H9 (cell line): ENCODE results near the gene MROH8. TPM values are rescaled to one million over a fixed set of nuclear protein-coding genes. Genes with fewer than 3 reads are reported as not detected.

Experiments used
- DNase-seq: peaks from one replicate; pipeline ENCODE4 v3.0.0-alpha.2; 2017
- H2AFZ ChIP-seq: one replicate; pipeline ENCODE4 v1.6.1; 2013; ENCODE audit warnings: mild to moderate bottlenecking, low read length, control low read depth, moderate library complexity
- H2AK5ac ChIP-seq: 2 replicates; pipeline ENCODE4 v1.6.1; 2013; ENCODE audit warnings: low read length, control low read depth, mixed read lengths; ENCODE audit not compliant: insufficient read length
- H2BK120ac ChIP-seq: one replicate; pipeline ENCODE4 v1.6.1; 2013; ENCODE audit warnings: low read depth, mild to moderate bottlenecking, low read length, control low read depth, inconsistent platforms; ENCODE audit not compliant: poor library complexity, severe bottlenecking
- H2BK12ac ChIP-seq: 2 replicates; pipeline ENCODE4 v1.6.1; 2013; ENCODE audit warnings: low read length, control low read depth, mixed read lengths, low read depth; ENCODE audit not compliant: insufficient read length
- H2BK15ac ChIP-seq: 2 replicates; pipeline ENCODE4 v1.6.1; 2013; ENCODE audit warnings: low read depth, low read length, control low read depth
- H2BK20ac ChIP-seq: one replicate; pipeline ENCODE4 v1.6.1; 2013; ENCODE audit warnings: low read depth, mild to moderate bottlenecking, low read length, control low read depth, inconsistent platforms; ENCODE audit not compliant: poor library complexity, severe bottlenecking
- H2BK5ac ChIP-seq: 2 replicates; pipeline ENCODE4 v1.6.1; 2013; ENCODE audit warnings: low read length, control low read depth, mixed read lengths; ENCODE audit not compliant: insufficient read length
- H3K14ac ChIP-seq: 2 replicates; pipeline ENCODE4 v1.6.1; 2013; ENCODE audit warnings: low read length, control low read depth; ENCODE audit not compliant: insufficient read depth
- H3K18ac ChIP-seq: 2 replicates; pipeline ENCODE4 v1.6.1; 2013; ENCODE audit warnings: low read depth, mild to moderate bottlenecking, mixed read lengths, low read length, control low read depth; ENCODE audit not compliant: insufficient read length
- H3K23ac ChIP-seq: 2 replicates; pipeline ENCODE4 v1.6.1; 2013; ENCODE audit warnings: low read length, control low read depth, mixed read lengths, low read depth; ENCODE audit not compliant: insufficient read length
- H3K23me2 ChIP-seq: 2 replicates; pipeline ENCODE4 v1.6.1; 2013; ENCODE audit warnings: low read depth, mild to moderate bottlenecking, mixed read lengths, low read length, control low read depth; ENCODE audit not compliant: insufficient read length, poor library complexity, severe bottlenecking
- H3K27ac ChIP-seq: 2 replicates; pipeline ENCODE4 v1.5.1; 2013; ENCODE audit warnings: low read length, control low read depth, mixed read lengths, low read depth; ENCODE audit not compliant: insufficient read length
- H3K27me3 ChIP-seq: 2 replicates; pipeline ENCODE4 v1.6.1; 2013; ENCODE audit warnings: low read length, control low read depth, inconsistent platforms; ENCODE audit not compliant: insufficient read depth
- H3K4ac ChIP-seq: 2 replicates; pipeline ENCODE4 v1.6.1; 2013; ENCODE audit warnings: low read depth, mild to moderate bottlenecking, control low read depth, inconsistent platforms, low read length, moderate library complexity
- H3K4me1 ChIP-seq: 2 replicates; pipeline ENCODE4 v1.6.1; 2013; ENCODE audit warnings: low read length, control low read depth, inconsistent platforms; ENCODE audit not compliant: insufficient read depth
- H3K4me2 ChIP-seq: 2 replicates; pipeline ENCODE4 v1.6.1; 2013; ENCODE audit warnings: low read length, control low read depth, mixed read lengths; ENCODE audit not compliant: insufficient read length, insufficient read depth
- H3K56ac ChIP-seq: 2 replicates; pipeline ENCODE4 v1.6.1; 2013; ENCODE audit warnings: low read depth, mild to moderate bottlenecking, mixed read lengths, low read length, control low read depth; ENCODE audit not compliant: insufficient read length
- H3K79me1 ChIP-seq: 2 replicates; pipeline ENCODE4 v1.6.1; 2013; ENCODE audit warnings: low read depth, mild to moderate bottlenecking, moderate library complexity, low read length, control low read depth, inconsistent platforms; ENCODE audit not compliant: insufficient read depth, poor library complexity, severe bottlenecking
- H3K79me2 ChIP-seq: 2 replicates; pipeline ENCODE4 v1.6.1; 2013; ENCODE audit warnings: low read length, control low read depth, inconsistent platforms; ENCODE audit not compliant: insufficient read depth
- H3K9ac ChIP-seq: 2 replicates; pipeline ENCODE4 v1.6.1; 2013; ENCODE audit warnings: low read length, control low read depth, mixed read lengths; ENCODE audit not compliant: insufficient read length; ENCODE audit errors: extremely low read depth
- H3K9me3 ChIP-seq: one replicate; pipeline ENCODE4 v1.6.1; 2013; ENCODE audit warnings: low read depth, low read length, inconsistent platforms; ENCODE audit not compliant: control insufficient read depth
- H3T11ph ChIP-seq: one replicate; pipeline ENCODE4 v1.6.1; 2013; ENCODE audit warnings: mild to moderate bottlenecking, low read length, control low read depth, inconsistent platforms
- H4K20me1 ChIP-seq: one replicate; pipeline ENCODE4 v1.6.1; 2013; ENCODE audit not compliant: control insufficient read depth, insufficient read length, insufficient read depth
- H4K5ac ChIP-seq: 2 replicates; pipeline ENCODE4 v1.6.1; 2013; ENCODE audit warnings: low read depth, mild to moderate bottlenecking, mixed read lengths, low read length, control low read depth; ENCODE audit not compliant: insufficient read length
- H4K8ac ChIP-seq: replicated peaks from 2 replicates; pipeline ENCODE4 v1.6.1; 2013; ENCODE audit warnings: low read length, control low read depth, mixed read lengths, low read depth; ENCODE audit not compliant: insufficient read length
- H4K91ac ChIP-seq: 2 replicates; pipeline ENCODE4 v1.6.1; 2013; ENCODE audit warnings: low read depth, mild to moderate bottlenecking, moderate library complexity, mixed read lengths, low read length, control low read depth; ENCODE audit not compliant: insufficient read length
- H3K27ac Mint-ChIP-seq, 3 experiments: 2 replicates in 2 of 3; 3 replicates in 1 of 3; pipeline ENCODE4 v1.8.0; 2020 to 2021; ENCODE audit warnings: mixed read lengths in 3 of 3, mild to moderate bottlenecking in 1 of 3, moderate library complexity in 1 of 3
- H3K27me3 Mint-ChIP-seq: 2 replicates; pipeline ENCODE4 v1.8.0; 2021; ENCODE audit warnings: low read depth, mild to moderate bottlenecking, moderate library complexity, mixed read lengths
- H3K36me3 Mint-ChIP-seq, 3 experiments: 2 replicates in 2 of 3; 3 replicates in 1 of 3; pipeline ENCODE4 v1.8.0; 2020 to 2021; ENCODE audit warnings: low read depth in 3 of 3, mixed read lengths in 3 of 3; ENCODE audit not compliant: insufficient read depth in 1 of 3
- H3K4me1 Mint-ChIP-seq, 2 experiments: 2 replicates each; pipeline ENCODE4 v1.8.0; 2020; ENCODE audit warnings: mixed read lengths in 2 of 2
- H3K4me3 Mint-ChIP-seq, 2 experiments: 2 replicates in 1 of 2; 3 replicates in 1 of 2; pipeline ENCODE4 v1.8.0; 2020 to 2021; ENCODE audit warnings: mild to moderate bottlenecking in 2 of 2, mixed read lengths in 2 of 2, moderate library complexity in 1 of 2
- H3K9me3 Mint-ChIP-seq, 2 experiments: 2 replicates in 1 of 2; 3 replicates in 1 of 2; pipeline ENCODE4 v1.8.0; 2020; ENCODE audit warnings: mild to moderate bottlenecking in 2 of 2, mixed read lengths in 2 of 2, moderate library complexity in 1 of 2
- CTCF ChIP-seq: fragments of 200-600 bp; sonication (generic); conservative IDR thresholded peaks from 3 replicates; pipeline ENCODE4 v1.8.0; 2021; ENCODE audit warnings: antibody characterized with exemption, mild to moderate bottlenecking
- WGBS: extraction: QIAGEN DNeasy Blood & Tissue Kit; methylation state at CpG from one replicate; pipeline ENCODE4 v1.1.7; 2013; ENCODE audit warnings: missing lambda C conversion rate, low lambda C conversion rate, mixed read lengths; ENCODE audit not compliant: insufficient read length; ENCODE audit errors: extremely low coverage; 5-methylcytosine and 5-hydroxymethylcytosine counted together
- total RNA-seq: library from RNA; stranded (reverse); gene quantifications from 2 replicates; pipeline ENCODE4 v1.2.1, GENCODE V29; 2021

MROH8 gene
- total RNA-seq, 1 experiment from 2014 or later: 0.90 TPM

DNA sequence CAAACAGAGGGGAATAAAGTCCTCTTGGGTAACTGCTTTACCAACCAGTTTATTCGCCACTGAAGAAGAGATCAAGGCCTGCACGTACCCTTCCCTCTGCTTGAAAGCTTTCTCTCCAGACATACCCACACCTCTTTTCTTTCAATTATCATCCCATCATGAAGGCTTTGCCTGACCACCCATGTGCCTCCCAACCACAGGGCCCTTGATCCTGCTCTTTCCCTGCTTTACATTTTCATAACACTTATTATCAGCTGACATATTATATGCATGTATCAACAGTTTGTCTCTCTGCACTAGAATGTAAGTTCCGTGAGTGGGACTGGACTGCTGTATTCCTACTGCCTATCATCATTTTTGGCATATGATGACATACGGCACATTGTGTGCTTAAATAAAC lies 21.1 kb downstream of the MROH8 start:
- H3K9me3 Mint-ChIP-seq: no peaks in the 10 kb centered on the region
- Histone ChIP-seq H3K27me3 (no peaks in the 10 kb centered on the region), H4K20me1 (no peaks in the 10 kb centered on the region), H4K91ac (no peak overlapping the region), H3K4me1 (no peaks in the 10 kb centered on the region), H3K56ac (no peak overlapping the region), H2BK20ac (no peak overlapping the region), H3K4me2 (no peak overlapping the region), H3K23ac (no peak overlapping the region), H2BK15ac (no peak overlapping the region), H3K4ac (no peak overlapping the region), H3T11ph (no peak overlapping the region), H3K9me3 (no peaks in the 10 kb centered on the region), H3K9ac (no peak overlapping the region), H3K27ac (no peak overlapping the region), H3K14ac (no peak overlapping the region), H2BK120ac (no peak overlapping the region), H2AFZ (no peak overlapping the region), H3K23me2 (no peaks in the 10 kb centered on the region), H3K79me1 (no peaks in the 10 kb centered on the region), H2AK5ac (no peak overlapping the region), H3K79me2 (no peaks in the 10 kb centered on the region), H2BK5ac (no peak overlapping the region), H3K18ac (no peak overlapping the region), H4K5ac (no peak overlapping the region), H2BK12ac (no peak overlapping the region), H4K8ac (no peak overlapping the region)
- H3K4me1 Mint-ChIP-seq: no peaks in the 10 kb centered on the region; a peak in 2 of 4 replicates
- DNase-seq: no peak
- H3K27me3 Mint-ChIP-seq: no peaks in the 10 kb centered on the region; the same call in 1 of the 2 replicates
- no peaks in the 10 kb centered on the region for H3K36me3 Mint-ChIP-seq
- H3K4me3 Mint-ChIP-seq: no peak overlapping the region
- no CpG with 5 or more reads among the region's 4 CpGs for WGBS
- no peak for TF ChIP-seq CTCF
- H3K27ac Mint-ChIP-seq: no peak overlapping the region
